ENCODE measurements around the gene TMEM52.

The TMEM52 gene

DNA sequence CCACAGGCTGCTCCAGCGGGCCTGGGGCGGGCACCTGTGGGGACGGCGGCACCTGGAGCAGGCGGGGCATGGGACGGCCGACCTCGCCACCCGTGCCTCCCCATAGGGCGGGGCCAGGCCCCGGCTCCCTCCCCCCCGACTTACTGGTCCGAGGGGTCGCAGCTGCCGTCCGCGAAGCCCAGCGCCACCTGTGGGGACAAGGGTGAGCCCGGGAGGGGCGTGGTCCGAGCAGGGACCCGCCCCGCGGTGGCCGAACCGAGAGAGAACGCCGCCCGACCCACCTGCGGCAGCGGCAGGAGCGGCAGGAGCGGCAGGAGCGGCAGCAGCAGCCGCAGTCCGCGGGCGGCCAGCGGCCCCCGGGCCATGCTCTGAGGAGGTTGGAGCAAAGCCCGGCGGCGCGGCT lies at the start of gene TMEM52:
TSS of gene TMEM52 (minus strand) at position 379 of the 403 bp plus-strand sequence. CDS start at position 365, 14 bp downstream.
- Histone ChIP-seq H3K79me2 (ENCODE audit: low read length) (no peaks in the 10 kb centered on the region), H3K4me2 (ENCODE audit: low read length) (peak within 1 kb of the TSS; percentile 76), H2AFZ (ENCODE audit: low read depth, low read length) (no peak within 1 kb of the TSS), H3K4me1 (ENCODE audit: low read length) (no peaks in the 10 kb centered on the region; the same call in 1 of the 2 replicates), H3K27me3 (ENCODE audit: low read depth, low read length) (no peaks in the 10 kb centered on the region), H3K27ac (ENCODE audit: low read length) (no peak within 1 kb of the TSS), H4K20me1 (ENCODE audit: insufficient read depth, low read length) (no peaks in the 10 kb centered on the region), H3K9me3 (ENCODE audit: insufficient read depth, low read length) (no peaks in the 10 kb centered on the region), H3K4me3 (ENCODE audit: low read length) (peak within 1 kb of the TSS; percentile 76), H3K36me3 (replicated peaks; ENCODE audit: low read depth, low read length) (no peaks in the 10 kb centered on the region), H3K9ac (ENCODE audit: low read length) (peak within 1 kb of the TSS; percentile 14; the same call in 1 of the 2 replicates)
- 0 out of 2 replicates have a peak, but pooled peaks have one; percentile 8 for TF ChIP-seq CTCF (IDR thresholded peaks at IDR 0.05; ENCODE audit: low read depth, low read length)
- no peak for TF ChIP-seq EZH2phosphoT487 (IDR thresholded peaks at IDR 0.05; ENCODE audit: low read depth)

DNA sequence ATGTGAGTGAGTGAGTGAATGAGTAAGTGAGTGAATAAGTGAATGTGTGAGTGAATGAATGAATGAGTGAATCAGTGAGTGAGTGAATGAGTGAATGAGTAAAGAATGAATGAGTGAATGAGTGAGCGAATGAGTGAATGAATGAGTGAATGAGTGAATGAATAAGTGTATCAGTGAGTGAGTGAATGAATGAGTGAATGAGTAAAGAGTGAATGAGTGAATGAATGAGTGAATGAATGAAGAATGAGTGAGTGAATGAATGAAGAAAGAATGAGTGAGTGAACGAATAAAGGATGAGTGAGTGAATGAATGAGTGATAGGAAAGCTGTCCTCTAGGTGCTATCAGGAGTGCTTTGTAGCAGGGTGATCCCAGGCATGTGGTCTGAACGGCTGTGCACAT lies 48.8 kb upstream of the TMEM52 start:
- Histone ChIP-seq H3K4me3 (ENCODE audit: low read length) (no peak overlapping the region), H3K4me2 (ENCODE audit: low read length) (no peak overlapping the region), H3K9me3 (ENCODE audit: insufficient read depth, low read length) (no peaks in the 10 kb centered on the region; the same call in 1 of the 2 replicates), H3K4me1 (ENCODE audit: low read length) (no peaks in the 10 kb centered on the region), H4K20me1 (ENCODE audit: insufficient read depth, low read length) (no peaks in the 10 kb centered on the region), H3K79me2 (ENCODE audit: low read length) (no peaks in the 10 kb centered on the region), H3K27me3 (ENCODE audit: low read depth, low read length) (no peaks in the 10 kb centered on the region), H3K27ac (ENCODE audit: low read length) (no peak overlapping the region), H2AFZ (ENCODE audit: low read depth, low read length) (no peak overlapping the region), H3K36me3 (replicated peaks; ENCODE audit: low read depth, low read length) (no peaks in the 10 kb centered on the region), H3K9ac (ENCODE audit: low read length) (no peak overlapping the region)
- TF ChIP-seq EZH2phosphoT487 (IDR thresholded peaks at IDR 0.05; ENCODE audit: low read depth) (no peak), CTCF (IDR thresholded peaks at IDR 0.05; ENCODE audit: low read depth, low read length) (no peak)

- no peak overlapping the region for H2AFZ ChIP-seq (ENCODE audit: low read depth, low read length)
- no peak overlapping the region for H3K4me2 ChIP-seq (ENCODE audit: low read length)
- no peak for TF ChIP-seq EZH2phosphoT487 (IDR thresholded peaks at IDR 0.05; ENCODE audit: low read depth)
- TF ChIP-seq CTCF (IDR thresholded peaks at IDR 0.05; ENCODE audit: low read depth, low read length), result no peak
- no peaks in the 10 kb centered on the region for H3K27me3 ChIP-seq (ENCODE audit: low read depth, low read length)
- no peak overlapping the region for H3K9ac ChIP-seq (ENCODE audit: low read length)
- no peak overlapping the region for H3K4me3 ChIP-seq (ENCODE audit: low read length)
- no peaks in the 10 kb centered on the region for H3K4me1 ChIP-seq (ENCODE audit: low read length)
- no peaks in the 10 kb centered on the region; the same call in 1 of the 2 replicates for H3K9me3 ChIP-seq (ENCODE audit: insufficient read depth, low read length)
- H3K27ac ChIP-seq (ENCODE audit: low read length), result no peak overlapping the region
- H3K36me3 ChIP-seq (replicated peaks; ENCODE audit: low read depth, low read length), result no peaks in the 10 kb centered on the region
- H3K79me2 ChIP-seq (ENCODE audit: low read length), result no peaks in the 10 kb centered on the region
- no peaks in the 10 kb centered on the region for H4K20me1 ChIP-seq (ENCODE audit: insufficient read depth, low read length)
Observed at GRCh38 chr1:1967151-1967550, 48.1 kb upstream of the TMEM52 start.

GRCh38 chr1:1966071-1966740 lies 47.1 kb upstream of the TMEM52 start:
- Histone ChIP-seq H3K4me2 (ENCODE audit: low read length) (no peak overlapping the region), H3K9me3 (ENCODE audit: insufficient read depth, low read length) (no peaks in the 10 kb centered on the region; the same call in 1 of the 2 replicates), H3K4me1 (ENCODE audit: low read length) (no peaks in the 10 kb centered on the region), H4K20me1 (ENCODE audit: insufficient read depth, low read length) (no peaks in the 10 kb centered on the region), H3K36me3 (replicated peaks; ENCODE audit: low read depth, low read length) (no peaks in the 10 kb centered on the region), H3K27me3 (ENCODE audit: low read depth, low read length) (peaks cover 2% of the 10 kb centered on the region; the same call in 1 of the 2 replicates), H3K27ac (ENCODE audit: low read length) (no peak overlapping the region), H2AFZ (ENCODE audit: low read depth, low read length) (no peak overlapping the region), H3K4me3 (ENCODE audit: low read length) (no peak overlapping the region), H3K79me2 (ENCODE audit: low read length) (no peaks in the 10 kb centered on the region), H3K9ac (ENCODE audit: low read length) (no peak overlapping the region)
- TF ChIP-seq EZH2phosphoT487 (IDR thresholded peaks at IDR 0.05; ENCODE audit: low read depth) (no peak), CTCF (IDR thresholded peaks at IDR 0.05; ENCODE audit: low read depth, low read length) (no peak)
